ENCODE results near the gene IL12RB1. TPM values are rescaled to one million over a fixed set of nuclear protein-coding genes. Genes with fewer than 3 reads are reported as not detected.

The IL12RB1 gene
- total RNA-seq (ENCODE audit: unreplicated experiment), result not detected
- long read RNA-seq, result 0 reads

- Mint-ChIP-seq H3K27ac (ENCODE audit: unreplicated experiment) (no peak within 1 kb of the TSS), H3K9me3 (ENCODE audit: unreplicated experiment) (no peaks in the 10 kb centered on the region), H3K4me1 (ENCODE audit: unreplicated experiment) (no peaks in the 10 kb centered on the region), H3K4me3 (ENCODE audit: unreplicated experiment) (no peak within 1 kb of the TSS), H3K27me3 (ENCODE audit: unreplicated experiment) (peaks cover 1% of the 10 kb centered on the region), H3K36me3 (ENCODE audit: low read depth, unreplicated experiment) (no peaks in the 10 kb centered on the region)
- no peak for TF ChIP-seq CTCF (IDR thresholded peaks at IDR 0.05; ENCODE audit: unreplicated experiment)
- no peak for DNase-seq (ENCODE audit: low spot score)
Measured at GRCh38 chr19:18086590-18087138, at the start of gene IL12RB1. IL12RB1 (minus strand) TSS chr19:18086934; CDS start chr19:18086823, 111 bp downstream.

GRCh38 chr19:18135712-18136584 lies 49.2 kb upstream of the IL12RB1 start:
- H3K27ac Mint-ChIP-seq (ENCODE audit: unreplicated experiment), result no peak overlapping the region
- TF ChIP-seq CTCF (IDR thresholded peaks at IDR 0.05; ENCODE audit: unreplicated experiment), result no peak

GRCh38 chr19:18131841-18132596 lies 45.3 kb upstream of the IL12RB1 start:
- Mint-ChIP-seq H3K36me3 (ENCODE audit: low read depth, unreplicated experiment) (no peaks in the 10 kb centered on the region), H3K27me3 (ENCODE audit: unreplicated experiment) (peaks cover 8% of the 10 kb centered on the region), H3K4me3 (ENCODE audit: unreplicated experiment) (no peak overlapping the region), H3K9me3 (ENCODE audit: unreplicated experiment) (no peaks in the 10 kb centered on the region), H3K4me1 (ENCODE audit: unreplicated experiment) (no peaks in the 10 kb centered on the region), H3K27ac (ENCODE audit: unreplicated experiment) (no peak overlapping the region)
- no peak for TF ChIP-seq CTCF (IDR thresholded peaks at IDR 0.05; ENCODE audit: unreplicated experiment)
- no peak for DNase-seq (ENCODE audit: low spot score)

More at GRCh38 chr19:18135712-18136584, 49.2 kb upstream of the IL12RB1 start:
- Mint-ChIP-seq H3K9me3 (ENCODE audit: unreplicated experiment) (no peaks in the 10 kb centered on the region), H3K27me3 (ENCODE audit: unreplicated experiment) (peaks cover 6% of the 10 kb centered on the region), H3K4me3 (ENCODE audit: unreplicated experiment) (no peak overlapping the region), H3K4me1 (ENCODE audit: unreplicated experiment) (no peaks in the 10 kb centered on the region), H3K36me3 (ENCODE audit: low read depth, unreplicated experiment) (peaks cover 4% of the 10 kb centered on the region)
- no peak for DNase-seq (ENCODE audit: low spot score)

- DNase-seq (ENCODE audit: low spot score), result no peak
- Mint-ChIP-seq H3K27ac (ENCODE audit: unreplicated experiment) (no peak overlapping the region), H3K36me3 (ENCODE audit: low read depth, unreplicated experiment) (no peaks in the 10 kb centered on the region), H3K4me3 (ENCODE audit: unreplicated experiment) (no peak overlapping the region), H3K27me3 (ENCODE audit: unreplicated experiment) (peaks cover 8% of the 10 kb centered on the region), H3K4me1 (ENCODE audit: unreplicated experiment) (no peaks in the 10 kb centered on the region), H3K9me3 (ENCODE audit: unreplicated experiment) (no peaks in the 10 kb centered on the region)
- no peak for TF ChIP-seq CTCF (IDR thresholded peaks at IDR 0.05; ENCODE audit: unreplicated experiment)
Measured at GRCh38 chr19:18130523-18131242, 43.9 kb upstream of the IL12RB1 start.
